Pons (tissue), 1 donor: ENCODE data around the gene DLGAP3.
"Not testable (repeated sequence)": the region's sequence is repeated elsewhere in the genome, so short reads cannot be mapped to it uniquely, and the experiment has no call there.

Experiments
- DNase-seq: peaks from one replicate; pipeline ENCODE4 v3.0.0-alpha.2; 2016; ENCODE audit warnings: low spot score

Gene DLGAP3, protein sequence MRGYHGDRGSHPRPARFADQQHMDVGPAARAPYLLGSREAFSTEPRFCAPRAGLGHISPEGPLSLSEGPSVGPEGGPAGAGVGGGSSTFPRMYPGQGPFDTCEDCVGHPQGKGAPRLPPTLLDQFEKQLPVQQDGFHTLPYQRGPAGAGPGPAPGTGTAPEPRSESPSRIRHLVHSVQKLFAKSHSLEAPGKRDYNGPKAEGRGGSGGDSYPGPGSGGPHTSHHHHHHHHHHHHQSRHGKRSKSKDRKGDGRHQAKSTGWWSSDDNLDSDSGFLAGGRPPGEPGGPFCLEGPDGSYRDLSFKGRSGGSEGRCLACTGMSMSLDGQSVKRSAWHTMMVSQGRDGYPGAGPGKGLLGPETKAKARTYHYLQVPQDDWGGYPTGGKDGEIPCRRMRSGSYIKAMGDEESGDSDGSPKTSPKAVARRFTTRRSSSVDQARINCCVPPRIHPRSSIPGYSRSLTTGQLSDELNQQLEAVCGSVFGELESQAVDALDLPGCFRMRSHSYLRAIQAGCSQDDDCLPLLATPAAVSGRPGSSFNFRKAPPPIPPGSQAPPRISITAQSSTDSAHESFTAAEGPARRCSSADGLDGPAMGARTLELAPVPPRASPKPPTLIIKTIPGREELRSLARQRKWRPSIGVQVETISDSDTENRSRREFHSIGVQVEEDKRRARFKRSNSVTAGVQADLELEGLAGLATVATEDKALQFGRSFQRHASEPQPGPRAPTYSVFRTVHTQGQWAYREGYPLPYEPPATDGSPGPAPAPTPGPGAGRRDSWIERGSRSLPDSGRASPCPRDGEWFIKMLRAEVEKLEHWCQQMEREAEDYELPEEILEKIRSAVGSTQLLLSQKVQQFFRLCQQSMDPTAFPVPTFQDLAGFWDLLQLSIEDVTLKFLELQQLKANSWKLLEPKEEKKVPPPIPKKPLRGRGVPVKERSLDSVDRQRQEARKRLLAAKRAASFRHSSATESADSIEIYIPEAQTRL

DNA sequence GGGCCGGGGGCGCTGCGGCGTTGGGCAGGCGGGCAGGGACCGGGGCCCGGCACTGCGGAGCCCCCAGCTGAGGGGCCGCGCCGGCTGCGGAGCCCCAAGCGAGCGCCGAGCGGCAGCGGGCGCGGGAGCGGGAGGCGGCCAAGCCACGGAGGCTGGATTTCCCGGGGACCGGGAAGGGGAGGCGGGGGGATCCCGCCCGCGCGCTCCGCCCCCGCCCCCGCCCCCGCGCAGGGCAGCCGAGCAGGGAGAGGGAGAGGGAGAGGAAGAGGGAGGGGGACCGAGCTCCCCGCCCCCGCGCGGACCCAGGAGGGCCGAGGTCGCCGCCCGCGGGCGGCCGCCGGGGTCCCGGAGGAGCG, at the start of gene DLGAP3:
Gene DLGAP3, minus strand, starts transcription at position 154 of the 356 bp plus-strand sequence. CDS start 24,267 bp downstream, outside the sequence.
- DNase-seq, result no peak

DNA sequence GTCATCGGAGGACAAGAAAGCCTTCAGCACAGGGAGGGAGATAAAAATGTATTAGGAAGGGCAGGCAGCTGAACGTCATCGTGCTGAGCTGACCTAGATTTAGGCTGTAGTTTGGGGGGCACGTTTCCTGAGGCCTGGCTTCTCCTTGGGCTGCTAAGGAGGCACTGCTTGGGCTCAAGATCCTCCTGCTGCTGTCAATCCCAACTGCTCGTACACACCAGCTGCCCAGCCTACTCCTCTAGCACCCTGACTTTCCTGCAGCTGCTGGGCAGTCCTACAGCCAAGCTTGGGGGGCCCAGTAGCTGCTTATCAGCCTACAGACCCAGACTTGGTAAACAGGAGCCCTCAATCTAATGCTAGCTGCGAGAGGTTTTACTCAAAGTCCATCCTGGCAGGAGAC, 49.5 kb upstream of the DLGAP3 start:
- no peak for DNase-seq

DNA sequence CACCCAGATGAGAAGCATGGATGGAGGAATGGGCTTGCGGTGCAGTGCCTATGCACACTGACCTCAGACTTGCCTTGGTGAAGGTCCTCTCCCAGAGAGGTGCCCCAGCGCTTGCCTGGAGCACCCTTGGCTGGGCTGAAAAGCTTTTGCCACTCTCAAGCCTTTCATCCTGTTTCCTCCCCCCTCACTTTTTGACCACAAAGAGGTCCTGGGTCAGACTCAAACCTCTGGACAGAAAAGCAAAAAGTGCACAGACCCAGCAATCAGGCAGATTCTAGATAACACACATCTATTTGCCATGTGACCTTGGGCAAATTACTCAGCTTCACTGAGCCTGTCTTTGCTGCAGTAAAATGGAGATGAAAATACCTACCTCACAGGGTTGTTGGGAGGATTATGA, 48.4 kb upstream of the DLGAP3 start:
- no peak for DNase-seq

DNA sequence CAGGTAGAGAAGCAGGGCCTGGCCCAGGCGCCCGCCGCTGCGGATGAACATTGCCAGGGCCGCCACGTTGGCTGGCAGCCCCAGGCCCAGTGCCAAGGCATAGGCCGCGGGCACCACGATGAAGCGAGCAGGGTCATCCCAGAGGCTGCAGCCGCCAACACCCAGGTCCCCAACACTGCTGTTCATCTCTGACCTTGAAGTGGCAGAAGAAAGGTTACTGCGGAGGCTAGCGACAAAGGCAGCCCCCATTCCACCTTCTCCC, 47.7 kb upstream of the DLGAP3 start:
- DNase-seq, result no peak

DNA sequence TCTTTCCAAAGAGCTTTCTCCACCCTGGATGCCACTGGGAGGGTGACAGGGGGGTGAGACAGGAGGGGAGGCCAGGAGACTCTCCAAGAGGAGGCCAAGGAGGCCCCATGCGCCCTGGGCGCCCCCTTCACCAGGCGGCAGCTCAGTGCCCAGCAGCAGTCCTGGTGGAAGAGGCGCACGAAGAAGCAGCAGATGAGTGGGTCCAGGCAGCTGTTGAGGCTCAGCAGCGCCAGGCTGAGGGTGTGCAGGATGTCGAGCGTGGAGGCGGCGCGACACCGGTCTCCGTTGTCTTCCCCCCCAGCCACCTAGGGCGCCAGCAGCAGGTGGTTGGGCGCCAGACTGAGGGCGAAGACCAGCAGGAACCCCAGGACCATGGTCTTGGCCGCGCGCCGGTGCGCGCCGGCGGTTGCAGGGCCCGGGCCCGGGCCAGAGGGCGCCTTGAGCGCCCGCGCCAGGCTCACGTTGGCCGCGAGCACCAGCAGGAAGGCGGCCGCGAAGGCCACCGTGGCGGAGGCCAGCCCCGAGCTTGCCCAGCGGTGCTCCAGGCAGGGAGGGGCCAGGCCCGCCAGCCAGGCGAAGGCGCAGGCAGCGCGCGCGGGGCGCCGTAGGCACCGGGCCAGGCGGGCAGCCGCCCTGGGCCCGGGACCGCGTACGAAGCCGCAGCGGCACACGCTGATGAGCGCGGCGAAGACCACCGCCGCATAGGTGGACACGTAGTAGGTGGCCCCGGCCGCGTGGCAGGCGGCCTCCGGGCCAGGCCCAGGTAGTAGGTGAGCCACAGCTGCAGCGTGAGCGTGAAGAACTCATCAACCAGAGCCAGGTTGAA, 47.1 kb upstream of the DLGAP3 start:
- DNase-seq, result no peak

DNA sequence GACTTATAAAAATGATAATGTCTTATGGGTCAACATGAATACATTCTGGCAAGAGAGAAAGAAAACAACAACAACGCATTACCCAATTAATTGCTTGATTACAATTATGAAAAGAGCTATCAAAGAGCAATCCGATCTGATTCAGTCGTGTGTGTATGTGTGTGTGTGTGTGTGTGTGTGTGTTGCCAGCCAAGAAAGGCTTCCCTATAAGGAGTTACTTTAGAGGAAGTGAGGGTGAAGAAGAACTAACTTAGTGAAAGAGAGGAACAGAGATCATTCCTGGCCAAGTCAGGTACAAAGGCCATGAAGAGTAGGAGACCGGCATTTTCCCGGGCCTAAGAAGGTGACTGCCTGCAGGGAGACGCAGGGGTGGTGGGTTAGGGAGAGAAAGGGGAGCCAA, 46.3 kb upstream of the DLGAP3 start:
- DNase-seq, result peak; percentile 17

DNA sequence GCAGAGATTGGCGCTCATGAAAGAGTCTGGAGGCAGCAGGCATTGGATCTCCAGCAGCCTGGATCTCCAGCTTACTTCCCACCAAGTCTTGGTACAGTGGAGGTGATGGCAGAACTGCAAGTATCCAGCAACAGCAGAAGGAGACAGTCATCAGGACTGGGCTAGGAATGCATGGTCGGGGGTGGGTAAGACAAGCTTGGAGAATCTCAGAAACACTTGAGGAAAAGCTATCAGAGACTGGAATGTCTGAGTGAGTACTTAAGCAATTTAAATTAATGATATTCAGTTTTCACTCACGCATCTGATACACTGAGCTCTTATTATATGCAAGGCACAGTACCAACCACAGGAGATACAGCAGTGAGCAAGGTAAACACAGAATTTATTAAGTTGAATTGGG, 45.9 kb upstream of the DLGAP3 start:
- no peak for DNase-seq

DNA sequence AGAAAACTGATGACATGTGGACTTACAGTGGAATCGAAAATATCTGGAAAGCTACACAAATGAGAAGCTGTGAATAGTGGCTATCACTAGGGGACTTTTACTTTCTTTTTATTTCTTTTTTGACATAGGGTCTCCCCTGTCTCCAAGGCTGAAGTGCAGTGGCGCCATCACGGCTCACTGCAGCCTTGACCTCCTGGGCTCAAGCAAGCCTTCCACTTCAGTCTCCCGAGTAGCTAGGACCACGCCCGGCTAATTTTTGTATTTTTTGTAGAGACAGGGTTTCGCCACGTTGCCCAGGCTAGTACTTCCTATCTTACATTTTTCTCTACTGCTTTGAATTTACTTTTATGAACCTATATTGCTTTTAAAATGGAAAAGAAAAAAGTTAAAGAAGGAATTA, 45.2 kb upstream of the DLGAP3 start:
- no peak for DNase-seq

DNA sequence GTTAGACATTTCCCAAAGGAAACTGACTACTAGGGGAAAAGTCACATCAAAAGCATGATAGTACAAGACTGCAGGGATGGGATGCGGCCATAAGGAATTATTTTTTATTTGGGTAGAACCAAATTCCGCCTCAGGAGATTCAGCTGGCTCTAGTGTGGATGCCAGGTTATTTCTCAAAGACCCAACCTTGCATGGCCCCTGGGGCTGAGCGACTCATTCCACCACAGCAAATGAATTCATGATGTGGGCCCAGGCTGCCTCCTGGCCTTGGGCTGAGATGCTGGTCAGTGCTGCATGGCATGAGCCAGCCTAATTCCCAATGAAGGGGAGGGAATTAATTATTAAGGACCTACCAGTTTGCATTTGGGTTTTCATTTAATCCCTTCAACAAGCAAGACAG, 43.9 kb upstream of the DLGAP3 start:
- no peak for DNase-seq

DNA sequence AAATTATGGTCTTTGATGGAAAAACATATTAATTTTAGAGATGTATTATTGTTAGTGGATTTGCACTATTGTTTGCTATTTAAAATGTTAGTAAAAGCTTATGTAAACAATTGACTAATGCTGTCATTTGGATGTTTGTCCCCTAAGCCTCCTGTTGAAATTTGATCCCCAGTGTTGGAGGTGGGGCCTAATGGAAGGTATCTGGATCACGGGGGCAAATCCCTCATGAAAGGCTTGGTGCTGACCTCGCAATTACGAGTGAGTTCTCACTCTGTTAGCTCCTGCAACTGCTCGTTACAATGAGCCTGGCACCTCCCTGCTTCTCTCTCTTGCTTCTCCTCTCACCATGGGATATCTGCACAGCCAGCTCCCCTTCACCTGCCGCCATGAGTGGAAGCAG, 41.4 kb upstream of the DLGAP3 start:
- no peak for DNase-seq

DNA sequence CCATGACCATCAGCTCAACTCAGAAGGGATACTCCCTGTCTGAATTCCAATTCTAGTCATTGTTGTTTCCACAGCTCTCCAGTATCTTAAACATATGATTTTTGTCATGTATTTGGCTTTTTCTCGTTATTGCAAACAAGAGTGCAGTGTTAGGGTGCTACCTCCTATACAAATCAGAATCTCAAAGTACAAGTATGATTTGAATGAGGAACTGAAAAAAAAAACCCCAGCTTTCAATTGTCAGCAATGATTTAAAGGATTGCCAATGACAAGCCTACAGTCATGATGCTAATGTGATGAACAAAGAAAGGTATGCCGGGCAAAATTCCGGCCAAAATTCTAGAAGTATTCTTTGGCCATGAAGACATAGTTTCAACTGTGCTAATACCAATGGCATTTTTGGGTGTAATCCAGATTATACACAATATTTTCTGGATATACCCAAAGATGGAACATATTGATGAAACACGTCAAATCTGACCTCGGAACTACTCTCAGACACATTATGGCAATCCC, 40.8 kb upstream of the DLGAP3 start:
- no peak for DNase-seq

DNA sequence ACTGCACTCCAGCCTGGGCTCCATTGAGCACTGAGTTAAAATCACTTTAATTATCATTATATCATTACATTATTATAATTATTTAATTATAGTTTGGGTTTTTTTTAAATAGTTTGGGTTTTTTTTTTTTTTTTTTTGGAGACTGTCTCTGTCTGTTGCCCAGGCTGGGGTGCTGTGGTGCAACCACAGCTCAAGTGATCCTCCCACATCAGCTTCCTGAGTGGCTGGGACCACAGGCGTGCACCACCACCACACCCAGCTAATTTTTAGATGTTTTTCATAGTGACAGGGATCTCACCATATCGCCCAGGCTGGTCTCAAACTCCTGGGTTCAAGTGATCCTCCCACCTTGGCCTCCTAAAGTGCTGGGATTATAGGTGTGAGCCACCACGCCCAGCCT, 38.8 kb upstream of the DLGAP3 start:
- not testable (repeated sequence) for DNase-seq

DNA sequence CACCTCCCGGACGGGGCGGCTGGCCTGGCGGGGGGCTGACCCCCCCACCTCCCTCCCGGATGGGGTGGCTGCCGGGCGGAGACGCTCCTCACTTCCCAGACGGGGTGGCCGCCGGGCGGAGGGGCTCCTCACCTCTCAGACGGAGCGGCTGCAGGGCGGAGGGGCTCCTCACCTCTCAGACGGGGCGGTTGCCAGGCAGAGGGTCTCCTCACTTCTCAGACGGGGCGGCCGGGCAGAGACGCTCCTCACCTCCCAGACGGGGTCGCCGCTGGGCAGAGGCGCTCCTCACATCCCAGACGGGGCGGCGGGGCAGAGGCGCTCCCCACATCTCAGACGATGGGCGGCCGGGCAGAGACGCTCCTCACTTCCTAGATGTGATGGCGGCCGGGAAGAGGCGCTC, 38.2 kb upstream of the DLGAP3 start:
- not testable (repeated sequence) for DNase-seq

DNA sequence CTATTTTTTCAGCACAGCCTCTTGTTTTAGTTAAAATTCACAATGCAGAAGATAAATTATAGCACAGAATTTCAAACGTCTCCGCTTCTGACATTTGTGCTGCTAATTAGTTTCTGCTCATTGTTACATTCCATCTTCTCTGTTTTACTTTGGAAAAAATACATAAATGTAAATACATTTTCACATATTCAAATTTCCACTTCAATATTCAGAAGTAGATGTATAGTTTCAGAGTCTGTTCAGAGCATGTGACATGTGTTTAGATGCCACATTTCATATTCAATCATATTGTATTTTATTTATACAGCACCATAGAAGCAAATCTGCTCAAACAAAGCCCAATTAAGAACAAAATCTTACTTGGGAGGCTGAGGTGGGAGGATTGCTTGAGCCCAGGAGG, 36.1 kb upstream of the DLGAP3 start:
- no peak for DNase-seq

DNA sequence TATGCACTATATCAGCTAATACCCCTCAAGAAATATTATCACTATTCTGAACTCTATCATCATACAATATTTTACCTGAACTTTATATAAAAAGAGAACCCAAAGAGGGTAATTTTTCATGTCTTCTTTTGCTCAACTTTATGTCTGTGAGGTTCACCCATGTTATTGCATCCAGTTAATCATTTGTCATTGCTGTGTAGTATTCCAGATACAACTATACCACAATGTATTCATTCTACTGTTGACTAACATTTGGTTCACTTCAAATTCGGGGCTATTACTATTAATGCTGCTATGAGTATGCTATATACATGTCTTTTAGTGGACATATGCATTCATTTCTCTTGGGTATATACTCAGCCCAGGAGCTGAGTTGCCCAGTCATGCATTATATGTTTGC, 21.0 kb upstream of the DLGAP3 start:
- no peak for DNase-seq

DNA sequence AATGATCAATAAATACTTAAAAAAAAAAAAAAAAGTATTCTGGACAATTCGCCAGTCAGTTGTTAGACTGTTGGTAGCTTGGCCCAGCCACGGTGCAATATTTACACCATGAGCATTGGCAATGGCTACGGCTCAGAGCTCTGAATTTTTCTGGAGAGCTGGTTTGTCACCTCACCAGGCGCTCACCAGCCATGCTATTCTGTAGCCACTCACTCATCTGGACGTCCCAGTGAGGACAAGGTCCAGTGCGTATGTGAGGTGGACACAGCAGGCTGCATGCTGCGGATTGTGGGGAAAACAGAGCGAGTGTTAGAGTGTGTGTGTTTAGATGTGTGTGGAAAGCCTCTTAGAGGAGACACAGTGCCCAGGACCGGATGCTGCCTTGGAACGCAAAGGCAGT, 19.3 kb upstream of the DLGAP3 start:
- DNase-seq, result not testable (repeated sequence)

DNA sequence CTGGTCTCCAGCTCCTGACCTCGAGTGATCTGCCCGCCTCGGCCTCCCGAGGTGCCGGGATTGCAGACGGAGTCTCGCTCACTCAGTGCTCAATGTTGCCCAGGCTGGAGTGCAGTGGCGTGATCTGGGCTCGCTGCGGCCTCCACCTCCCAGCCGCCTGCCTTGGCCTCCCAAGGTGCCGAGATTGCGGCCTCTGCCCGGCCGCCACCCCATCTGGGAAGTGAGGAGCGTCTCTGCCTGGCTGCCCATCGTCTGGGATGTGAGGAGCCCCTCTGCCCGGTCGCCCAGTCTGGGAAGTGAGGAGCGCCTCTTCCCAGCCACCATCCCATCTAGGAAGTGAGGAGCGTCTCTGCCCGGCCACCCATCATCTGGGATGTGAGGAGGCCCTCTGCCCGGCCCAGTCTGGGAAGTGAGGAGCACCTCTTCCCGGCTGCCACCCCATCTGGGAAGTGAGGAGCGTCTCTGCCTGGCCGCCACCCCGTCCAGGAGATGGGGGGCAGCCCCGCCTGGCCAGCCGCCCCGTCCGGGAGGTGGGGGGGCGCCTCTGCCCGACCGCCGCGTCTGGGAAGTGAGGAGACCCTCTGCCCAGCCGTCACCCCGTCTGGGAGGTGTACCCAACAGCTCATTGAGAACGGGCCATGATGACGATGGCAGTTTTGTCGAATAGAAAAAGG, 18.3 kb upstream of the DLGAP3 start:
- DNase-seq, result not testable (repeated sequence)

DNA sequence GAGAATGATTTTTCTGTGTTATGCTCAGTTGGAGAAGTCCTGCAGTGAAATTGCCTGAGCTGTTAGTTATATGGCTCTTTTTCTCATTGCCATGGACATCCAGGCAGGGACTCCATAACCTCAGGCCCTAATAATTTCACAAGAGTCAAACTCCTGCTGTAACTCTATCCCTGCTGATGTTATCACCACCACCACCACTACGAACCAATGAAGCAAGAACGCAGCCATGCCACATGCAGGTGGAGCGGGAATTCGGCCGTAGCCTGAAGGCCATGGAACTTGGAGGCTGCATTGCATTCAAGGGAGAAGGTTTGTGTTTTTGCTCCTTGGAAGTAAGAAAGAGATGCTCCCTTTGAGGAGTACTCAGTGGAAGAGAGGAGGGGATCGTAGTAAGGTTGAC, 16.8 kb upstream of the DLGAP3 start:
- no peak for DNase-seq

DNA sequence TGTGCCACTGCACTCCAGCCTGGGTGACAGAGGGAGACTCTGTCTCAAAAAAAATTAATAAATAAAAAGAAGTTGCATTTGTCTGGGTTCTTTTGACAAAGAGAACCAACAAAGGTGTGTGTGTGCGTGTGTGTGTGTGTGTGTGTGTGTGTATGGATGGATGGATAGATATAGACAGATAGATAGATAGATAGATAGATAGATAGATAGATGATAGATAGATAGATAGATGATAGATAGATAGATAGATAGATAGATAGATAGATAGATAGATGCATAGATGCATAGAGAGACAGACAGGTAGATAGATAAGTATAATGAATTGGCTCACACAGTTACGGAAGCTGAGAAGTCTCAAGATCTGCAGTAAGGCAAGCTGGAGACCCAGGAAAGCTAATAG, 12.3 kb upstream of the DLGAP3 start:
- DNase-seq, result not testable (repeated sequence)

DNA sequence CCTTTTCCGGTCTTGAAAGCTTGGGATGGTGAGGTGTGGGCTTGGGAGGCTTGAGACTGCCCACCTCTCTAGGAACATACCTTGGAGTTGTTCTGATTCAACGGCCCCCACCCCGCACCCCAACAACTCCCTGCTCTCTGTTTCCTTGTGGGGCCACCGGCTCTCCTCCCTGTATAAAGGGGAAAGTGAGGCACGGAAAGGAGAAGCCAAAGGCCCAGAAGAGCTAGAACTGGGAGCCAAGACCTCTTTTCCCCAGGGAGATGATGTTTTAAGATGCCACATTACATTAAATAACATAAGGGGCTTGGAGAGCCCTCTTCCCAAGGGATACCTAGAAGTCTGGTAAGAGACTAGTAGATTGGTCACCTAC, 1.2 kb upstream of the DLGAP3 start:
- DNase-seq, result no peak

DNA sequence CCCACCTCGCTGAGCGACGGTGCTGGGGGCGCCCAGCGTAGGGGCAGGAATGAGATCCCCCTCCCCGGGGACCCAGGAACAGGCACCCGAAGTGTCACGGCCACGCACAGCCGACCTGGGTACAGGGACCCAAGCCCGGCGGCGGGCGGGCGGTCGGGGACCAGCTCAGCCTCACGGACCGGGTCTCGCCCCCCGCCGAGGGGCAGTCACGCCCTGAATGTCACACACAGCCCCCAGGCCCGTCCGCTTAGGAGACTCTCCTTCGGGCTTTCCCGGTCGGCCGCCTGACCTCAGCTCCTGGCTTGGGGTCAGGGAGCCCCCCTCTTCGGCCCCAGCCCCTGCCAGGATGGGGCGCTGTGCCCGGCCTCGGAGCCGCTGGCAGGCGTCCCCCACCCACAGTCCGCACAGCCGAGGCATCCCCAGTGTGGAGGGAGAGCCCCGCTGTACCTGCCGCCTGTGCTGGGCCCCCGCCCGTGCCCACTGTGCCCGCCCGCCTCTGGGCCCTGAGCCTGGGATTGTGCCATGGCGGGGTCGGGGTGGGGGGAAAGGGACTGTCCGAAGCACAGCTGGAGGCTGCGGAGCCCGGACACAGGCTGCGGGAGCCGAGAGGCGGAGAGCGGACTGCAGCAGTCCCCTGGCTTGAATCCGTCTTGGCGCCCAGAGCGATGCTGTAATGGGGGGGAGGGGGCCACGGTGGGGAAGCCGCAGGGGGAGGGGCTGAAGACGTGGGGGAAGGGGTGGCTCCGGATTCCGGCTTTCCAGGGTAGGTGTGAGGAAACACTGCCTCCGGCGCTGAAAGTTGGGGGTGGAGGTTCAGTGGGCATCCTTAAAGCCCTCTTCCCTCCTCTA, 627 bp upstream of the DLGAP3 start:
- DNase-seq, result no peak
